ENCODE results near the gene KLK10.

KLK10 gene

GRCh38 chr19:51002542-51003311, 16.8 kb downstream of the KLK10 start:
- peak; percentile 17 for DNase-seq
- Histone ChIP-seq H3K36me3 (ENCODE audit: insufficient read depth, low read length) (no peaks in the 10 kb centered on the region), H3K4me1 (ENCODE audit: insufficient read depth, low read length) (no peaks in the 10 kb centered on the region), H4K20me1 (ENCODE audit: insufficient read depth, low read length) (0 out of 2 replicates have a peak, but pooled peaks cover 2% of the 10 kb centered on the region), H2AFZ (ENCODE audit: low read depth, low read length) (no peak overlapping the region), H3K79me2 (ENCODE audit: insufficient read depth, low read length) (no peaks in the 10 kb centered on the region), H3K4me3 (ENCODE audit: low read depth in 1 of 2, low read length in 2 of 2) (no peak overlapping the region), H3K27me3 (ENCODE audit: insufficient read depth, low read length, poor library complexity) (no peaks in the 10 kb centered on the region), H3K9ac (ENCODE audit: low read depth, low read length) (no peak overlapping the region), H3K4me2 (ENCODE audit: insufficient read depth, low read length) (no peak overlapping the region), H3K9me3 (ENCODE audit: insufficient read depth, low read length, severe bottlenecking) (no peaks in the 10 kb centered on the region), H3K27ac (ENCODE audit: low read length) (no peak overlapping the region)
- ATAC-seq (ENCODE audit: insufficient read depth, low read depth): no peak
- TF ChIP-seq, protein P1, sequence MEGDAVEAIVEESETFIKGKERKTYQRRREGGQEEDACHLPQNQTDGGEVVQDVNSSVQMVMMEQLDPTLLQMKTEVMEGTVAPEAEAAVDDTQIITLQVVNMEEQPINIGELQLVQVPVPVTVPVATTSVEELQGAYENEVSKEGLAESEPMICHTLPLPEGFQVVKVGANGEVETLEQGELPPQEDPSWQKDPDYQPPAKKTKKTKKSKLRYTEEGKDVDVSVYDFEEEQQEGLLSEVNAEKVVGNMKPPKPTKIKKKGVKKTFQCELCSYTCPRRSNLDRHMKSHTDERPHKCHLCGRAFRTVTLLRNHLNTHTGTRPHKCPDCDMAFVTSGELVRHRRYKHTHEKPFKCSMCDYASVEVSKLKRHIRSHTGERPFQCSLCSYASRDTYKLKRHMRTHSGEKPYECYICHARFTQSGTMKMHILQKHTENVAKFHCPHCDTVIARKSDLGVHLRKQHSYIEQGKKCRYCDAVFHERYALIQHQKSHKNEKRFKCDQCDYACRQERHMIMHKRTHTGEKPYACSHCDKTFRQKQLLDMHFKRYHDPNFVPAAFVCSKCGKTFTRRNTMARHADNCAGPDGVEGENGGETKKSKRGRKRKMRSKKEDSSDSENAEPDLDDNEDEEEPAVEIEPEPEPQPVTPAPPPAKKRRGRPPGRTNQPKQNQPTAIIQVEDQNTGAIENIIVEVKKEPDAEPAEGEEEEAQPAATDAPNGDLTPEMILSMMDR (IDR thresholded peaks at IDR 0.05; ENCODE audit: borderline replicate concordance, extremely low read depth, low read length, poor library complexity, severe bottlenecking): no peak
- TF ChIP-seq EZH2 (IDR thresholded peaks at IDR 0.05; ENCODE audit: borderline replicate concordance, low read depth, low read length, severe bottlenecking): no peak

DNA sequence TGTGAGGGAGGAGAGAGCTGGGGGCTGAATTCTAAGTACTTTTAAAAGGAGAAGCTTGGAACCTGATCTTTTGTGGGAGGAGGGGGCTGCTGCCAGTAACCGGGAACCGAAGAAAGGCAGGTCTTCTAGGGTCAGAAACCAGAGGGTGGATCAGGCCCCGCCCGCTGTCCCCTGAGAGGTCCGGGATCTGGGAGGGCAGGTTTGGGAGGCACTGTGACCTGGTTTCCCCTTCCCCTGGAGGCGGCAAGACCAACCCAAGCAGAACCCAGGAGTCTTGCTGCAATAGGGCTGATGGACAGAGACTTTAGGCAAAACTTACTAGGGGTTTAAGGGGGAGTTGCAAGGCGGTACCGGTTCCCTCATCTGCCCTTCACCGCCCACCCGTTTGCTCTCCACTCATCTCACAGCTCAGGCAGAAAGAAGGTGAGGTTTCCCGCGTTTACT, 17.4 kb downstream of the KLK10 start:
- Histone ChIP-seq H3K4me2 (ENCODE audit: insufficient read depth, low read length) (no peak overlapping the region), H2AFZ (ENCODE audit: low read depth, low read length) (no peak overlapping the region)

GRCh38 chr19:51001515-51001914, 18.0 kb downstream of the KLK10 start, which contains the start of gene KLK8:
Gene KLK8, minus strand, starts transcription at chr19:51001604. Its CDS starts 437 bp downstream, at chr19:51001167.
- Histone ChIP-seq H3K4me2 (ENCODE audit: insufficient read depth, low read length) (no peak within 1 kb of the TSS), H3K27me3 (ENCODE audit: insufficient read depth, low read length, poor library complexity) (no peaks in the 10 kb centered on the region), H3K36me3 (ENCODE audit: insufficient read depth, low read length) (no peaks in the 10 kb centered on the region), H3K27ac (ENCODE audit: low read length) (no peak within 1 kb of the TSS), H3K9me3 (ENCODE audit: insufficient read depth, low read length, severe bottlenecking) (no peaks in the 10 kb centered on the region), H3K9ac (ENCODE audit: low read depth, low read length) (no peak within 1 kb of the TSS), H2AFZ (ENCODE audit: low read depth, low read length) (no peak within 1 kb of the TSS), H3K4me1 (ENCODE audit: insufficient read depth, low read length) (no peaks in the 10 kb centered on the region), H3K4me3 (ENCODE audit: low read depth in 1 of 2, low read length in 2 of 2) (no peak within 1 kb of the TSS), H3K79me2 (ENCODE audit: insufficient read depth, low read length) (no peaks in the 10 kb centered on the region), H4K20me1 (ENCODE audit: insufficient read depth, low read length) (0 out of 2 replicates have a peak, but pooled peaks cover 2% of the 10 kb centered on the region)
- ATAC-seq (ENCODE audit: insufficient read depth, low read depth): no peak
- TF ChIP-seq, protein P1 (IDR thresholded peaks at IDR 0.05; ENCODE audit: borderline replicate concordance, extremely low read depth, low read length, poor library complexity, severe bottlenecking): no peak
- TF ChIP-seq EZH2 (IDR thresholded peaks at IDR 0.05; ENCODE audit: borderline replicate concordance, low read depth, low read length, severe bottlenecking): no peak
- no peak for DNase-seq

More for the DNA sequence above, 17.4 kb downstream of the KLK10 start:
- Histone ChIP-seq H3K36me3 (ENCODE audit: insufficient read depth, low read length) (no peaks in the 10 kb centered on the region), H3K4me3 (ENCODE audit: low read depth in 1 of 2, low read length in 2 of 2) (no peak overlapping the region), H3K9me3 (ENCODE audit: insufficient read depth, low read length, severe bottlenecking) (no peaks in the 10 kb centered on the region), H3K79me2 (ENCODE audit: insufficient read depth, low read length) (no peaks in the 10 kb centered on the region), H3K9ac (ENCODE audit: low read depth, low read length) (no peak overlapping the region), H3K27me3 (ENCODE audit: insufficient read depth, low read length, poor library complexity) (no peaks in the 10 kb centered on the region), H3K4me1 (ENCODE audit: insufficient read depth, low read length) (no peaks in the 10 kb centered on the region), H4K20me1 (ENCODE audit: insufficient read depth, low read length) (0 out of 2 replicates have a peak, but pooled peaks cover 2% of the 10 kb centered on the region), H3K27ac (ENCODE audit: low read length) (no peak overlapping the region)
- DNase-seq (no peak), ATAC-seq (ENCODE audit: insufficient read depth, low read depth) (no peak)
- no peak for TF ChIP-seq EZH2 (IDR thresholded peaks at IDR 0.05; ENCODE audit: borderline replicate concordance, low read depth, low read length, severe bottlenecking)
- TF ChIP-seq, protein P1 (IDR thresholded peaks at IDR 0.05; ENCODE audit: borderline replicate concordance, extremely low read depth, low read length, poor library complexity, severe bottlenecking): no peak
